Measurements from ENCODE around the gene BLTP3B. TPM values are rescaled to one million over a fixed set of nuclear protein-coding genes. Genes with fewer than 3 reads are reported as not detected.

BLTP3B gene
- total RNA-seq, 1 experiment from 2014 or later = 22.4 TPM

DNA sequence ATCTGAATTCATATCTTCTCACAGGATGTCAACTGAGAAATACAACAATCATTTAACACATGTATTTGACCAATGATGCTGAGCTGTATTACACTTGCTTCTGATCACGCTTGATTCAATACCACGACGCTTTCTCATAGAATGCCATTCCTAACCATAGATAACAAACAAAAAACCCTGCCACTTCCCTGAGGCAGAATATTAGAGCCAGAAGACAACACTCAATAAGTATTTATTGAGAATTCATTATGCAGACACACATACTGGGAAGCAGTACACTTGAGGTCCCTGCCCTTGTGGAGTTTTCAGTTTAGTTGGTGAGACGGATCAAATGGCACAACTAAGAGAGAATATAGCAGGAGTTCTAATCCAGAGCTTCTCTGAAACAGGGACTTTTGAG, 32.4 kb downstream of the BLTP3B start (continued):
- TF ChIP-seq ZNF396 (CRISPR knock-in tag; IDR thresholded peaks at IDR 0.05; ENCODE audit: borderline replicate concordance) = no peak

DNA sequence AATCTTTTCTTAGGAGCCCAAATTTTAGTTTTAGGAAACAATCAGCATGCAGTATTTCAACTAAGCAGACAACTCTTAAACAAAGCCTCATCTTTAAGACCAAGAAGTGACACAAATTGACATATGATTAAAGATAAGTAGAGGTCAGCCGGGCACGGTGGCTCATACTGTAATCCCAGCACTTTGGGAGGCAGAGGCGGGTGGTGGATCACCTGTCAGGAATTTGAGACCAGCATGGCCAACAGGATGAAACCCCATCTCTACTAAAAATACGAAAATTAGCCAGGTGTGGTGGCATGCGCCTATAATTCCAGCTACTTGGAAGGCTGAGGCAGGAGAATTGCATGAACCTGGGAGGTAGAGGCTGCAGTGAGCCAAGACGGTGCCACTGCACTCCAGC, 35.8 kb downstream of the BLTP3B start:
- no peak overlapping the region for H3K27ac Mint-ChIP-seq
- H3K27me3 Mint-ChIP-seq (ENCODE audit: low read depth) = no peaks in the 10 kb centered on the region
- POLR2A ChIA-PET = no interaction called here
- no peak for ATAC-seq
- no peak overlapping the region for H3K4me3 Mint-ChIP-seq
- TF ChIP-seq RELA (CRISPR knock-in tag; IDR thresholded peaks at IDR 0.05; ENCODE audit: borderline replicate concordance) = no peak
- CTCF ChIA-PET = no interaction called here
- DNase-seq (ENCODE audit: low spot score) = no peak
- H3K4me1 Mint-ChIP-seq = no peaks in the 10 kb centered on the region; the same call in 1 of the 2 replicates
- H3K9me3 Mint-ChIP-seq = peaks cover 16% of the 10 kb centered on the region
- peaks cover 17% of the 10 kb centered on the region for H3K36me3 Mint-ChIP-seq

DNA sequence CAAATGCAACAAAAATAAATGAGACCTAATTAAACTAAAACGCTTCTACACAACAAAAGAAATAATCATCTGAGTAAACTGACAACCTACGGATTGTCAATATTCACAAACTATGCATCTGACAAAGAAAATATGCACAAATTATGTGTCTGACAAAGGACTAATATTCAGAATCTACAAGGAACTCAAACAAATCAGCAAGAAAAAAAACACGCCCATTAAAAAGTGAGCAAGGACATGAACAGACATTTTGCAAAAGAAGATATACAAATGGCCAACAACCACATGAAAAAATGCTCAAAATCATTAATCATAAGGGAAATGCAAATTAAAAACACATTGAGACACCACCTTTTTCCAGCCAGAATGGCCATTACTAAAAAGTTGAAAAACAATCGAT, 37.0 kb downstream of the BLTP3B start:
- Mint-ChIP-seq H3K9me3 (peaks cover 16% of the 10 kb centered on the region), H3K36me3 (peaks cover 23% of the 10 kb centered on the region)

DNA sequence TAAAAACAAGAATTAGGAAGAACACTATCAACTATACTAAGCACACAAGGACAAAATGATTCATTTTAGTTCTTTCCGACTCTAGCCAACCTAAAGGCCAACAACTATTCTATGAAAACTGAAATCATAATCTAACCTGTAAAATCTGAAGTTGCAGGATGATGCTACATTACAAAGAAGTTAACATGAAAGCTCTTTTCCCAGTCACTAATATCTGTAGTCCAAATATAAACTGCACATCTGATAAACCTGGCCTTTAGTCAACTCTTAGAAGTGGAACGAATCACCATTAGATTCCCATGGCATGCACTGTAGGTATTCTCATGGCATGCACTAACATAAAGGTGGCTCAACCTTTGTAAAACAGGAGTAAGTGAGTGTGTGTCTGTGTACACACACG, 41.7 kb downstream of the BLTP3B start:
- peaks cover 21% of the 10 kb centered on the region for H3K36me3 Mint-ChIP-seq
- DNase-seq (ENCODE audit: low spot score) = no peak
- no peak overlapping the region for H3K4me3 Mint-ChIP-seq
- no peaks in the 10 kb centered on the region for H3K9me3 Mint-ChIP-seq
- ATAC-seq = no peak
- ChIA-PET POLR2A (no interaction called here), CTCF (no interaction called here)
- H3K27me3 Mint-ChIP-seq (ENCODE audit: low read depth) = no peaks in the 10 kb centered on the region
- H3K27ac Mint-ChIP-seq = no peak overlapping the region
- TF ChIP-seq, protein P1, sequence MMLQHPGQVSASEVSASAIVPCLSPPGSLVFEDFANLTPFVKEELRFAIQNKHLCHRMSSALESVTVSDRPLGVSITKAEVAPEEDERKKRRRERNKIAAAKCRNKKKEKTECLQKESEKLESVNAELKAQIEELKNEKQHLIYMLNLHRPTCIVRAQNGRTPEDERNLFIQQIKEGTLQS (CRISPR knock-in tag; conservative IDR thresholded peaks at IDR 0.05) = no peak
- no peaks in the 10 kb centered on the region for H3K4me1 Mint-ChIP-seq

More for the DNA sequence above, 37.0 kb downstream of the BLTP3B start:
- CTCF ChIA-PET = no interaction called here
- no peak for TF ChIP-seq PRRX2 (CRISPR knock-in tag; IDR thresholded peaks at IDR 0.05)
- TF ChIP-seq RORB (CRISPR knock-in tag; IDR thresholded peaks at IDR 0.05) = no peak
- TF ChIP-seq CREB1 (CRISPR knock-in tag; IDR thresholded peaks at IDR 0.05) = no peak
- no peak overlapping the region for H3K27ac Mint-ChIP-seq
- DNase-seq (ENCODE audit: low spot score) = no peak
- POLR2A ChIA-PET = no interaction called here
- H3K4me3 Mint-ChIP-seq = no peak overlapping the region
- no peak for ATAC-seq
- no peaks in the 10 kb centered on the region; the same call in 1 of the 2 replicates for H3K4me1 Mint-ChIP-seq
- no peaks in the 10 kb centered on the region for H3K27me3 Mint-ChIP-seq (ENCODE audit: low read depth)

Small RNA genes within 50 kb of the gene (microRNA-seq; reads per million reads assigned to microRNA genes)
- gene MIR1827 (ENCODE audit: borderline number of aligned reads) = not detected

Other genes starting within 250 kb of the BLTP3B start
- 5.4 to 6.7 TPM (median 5.8 TPM) in 3 replicates for gene ANKS1B, start 157.9 kb downstream of the BLTP3B start, total RNA-seq (2021)
- gene ACTR6, start 57.9 kb upstream of the BLTP3B start, total RNA-seq (2021) = 34.7 to 37.6 TPM (median 36.1 TPM) in 3 replicates
- gene DEPDC4, start 124.2 kb upstream of the BLTP3B start, total RNA-seq (2021) = 4.4 to 5.5 TPM (median 5.5 TPM) in 3 replicates
- gene SCYL2, start 124.3 kb upstream of the BLTP3B start, total RNA-seq (2021) = 33.4 to 37.1 TPM (median 33.8 TPM) in 3 replicates
- 0.05 to 0.26 TPM in 2 of 3 replicates, not detected in the other for gene SLC17A8, start 214.2 kb upstream of the BLTP3B start, total RNA-seq (2021)